ENCODE measurements around the gene L3MBTL4.

Gene L3MBTL4

DNA sequence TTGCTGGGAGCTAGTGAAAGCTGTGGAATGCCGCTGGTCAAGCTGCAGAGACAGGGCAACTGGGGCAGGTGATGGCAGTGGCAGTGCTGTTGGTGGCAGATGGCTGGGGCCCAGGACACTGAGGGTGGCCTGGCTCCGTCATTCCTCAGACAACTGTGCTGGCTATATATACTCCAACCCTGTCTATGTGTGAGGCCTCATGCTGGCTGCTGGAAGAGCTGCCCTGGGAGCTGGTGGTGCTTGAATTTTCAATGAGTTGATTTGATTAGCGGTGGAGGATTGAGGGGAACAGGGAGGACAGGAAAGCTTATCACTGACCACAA is 452.9 kb downstream of the L3MBTL4 start:
- DNase-seq (ENCODE audit: low read depth): no peak

DNA sequence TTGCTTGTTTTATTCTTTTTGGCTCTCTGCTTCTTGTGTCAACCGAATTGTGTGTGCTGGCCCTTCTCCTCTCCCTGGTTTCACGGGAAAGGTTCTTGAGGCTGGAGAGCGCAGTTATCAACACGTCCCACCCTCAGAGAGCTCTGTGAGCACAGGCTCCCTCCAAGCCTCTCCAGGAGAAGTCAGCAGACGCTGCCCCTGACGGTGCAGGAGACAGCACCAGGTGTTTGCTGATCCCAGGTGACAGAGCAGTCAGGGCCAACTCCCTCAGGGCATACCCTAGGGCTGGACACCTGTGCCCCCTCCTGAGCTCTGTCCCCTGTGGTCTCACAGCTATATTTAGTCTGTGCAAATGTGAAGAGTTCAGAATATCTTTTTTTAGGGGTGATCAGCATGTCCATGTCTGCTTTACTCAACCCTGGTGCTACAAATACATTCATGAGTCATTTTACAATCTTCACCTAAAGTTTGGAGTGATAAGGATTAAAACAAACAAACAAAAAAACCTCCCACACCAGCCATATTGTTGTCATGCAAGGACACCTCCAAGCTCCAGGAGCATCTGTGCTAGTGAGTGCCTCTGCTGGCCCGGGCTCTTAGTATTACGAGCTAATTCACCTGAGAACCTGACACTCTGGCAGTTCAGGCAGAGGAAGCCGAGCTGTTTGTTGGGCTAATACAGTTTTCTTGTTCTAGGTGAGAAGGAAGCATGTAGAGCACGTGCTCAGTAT is 453.4 kb downstream of the L3MBTL4 start:
- DNase-seq (ENCODE audit: low read depth): no peak

DNA sequence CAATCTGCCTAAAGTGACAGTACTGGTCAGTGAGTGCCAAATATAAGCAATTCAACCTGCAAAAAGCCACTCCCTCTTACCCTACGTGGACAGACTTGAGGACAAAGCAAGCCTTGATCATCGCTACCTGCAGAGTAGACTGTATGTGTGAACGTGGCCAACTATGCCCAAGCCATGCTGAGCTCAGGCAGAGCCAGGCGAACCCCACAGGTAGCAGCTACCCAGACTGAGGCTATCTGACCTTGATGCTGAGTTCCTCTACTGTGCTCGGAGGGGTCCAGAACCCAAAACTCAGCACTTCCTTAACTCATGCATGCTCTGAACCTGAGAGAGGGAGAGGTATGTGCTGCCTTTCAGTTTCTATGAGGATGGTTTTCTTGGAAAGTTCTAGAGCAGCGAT is 455.9 kb downstream of the L3MBTL4 start:
- DNase-seq (ENCODE audit: low read depth): no peak

GRCh38 chr18:5955861-5956260 is 458.9 kb downstream of the L3MBTL4 start:
- DNase-seq (ENCODE audit: low read depth): no peak

DNA sequence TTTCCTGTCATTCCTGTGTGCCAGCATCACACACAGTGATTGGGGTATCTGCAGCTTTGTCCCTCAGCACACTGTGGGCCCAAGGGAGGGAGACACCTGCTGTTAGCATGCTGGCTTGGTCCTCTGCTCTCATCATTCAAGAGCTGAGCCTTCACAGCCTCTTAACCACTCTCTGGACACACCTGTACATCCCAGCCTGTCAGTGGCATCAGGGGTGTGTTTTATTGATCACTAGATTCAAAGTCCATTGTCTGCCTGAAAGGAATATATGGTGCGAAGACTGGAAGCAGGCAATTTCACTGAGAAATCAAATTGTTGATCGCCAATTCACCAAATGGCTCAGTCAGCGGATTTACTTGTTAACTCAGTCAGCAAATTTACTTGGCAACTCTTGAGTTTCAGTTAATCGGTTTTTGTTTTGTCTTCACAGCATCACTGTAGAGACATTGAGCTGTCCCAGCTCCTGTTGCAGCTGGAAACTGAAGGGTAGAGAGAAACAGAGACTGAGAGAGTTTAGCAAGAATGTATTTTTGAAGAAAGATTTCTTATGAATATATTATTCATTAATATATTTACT is 463.1 kb downstream of the L3MBTL4 start:
- no peak for DNase-seq (ENCODE audit: low read depth)

GRCh38 chr18:5948781-5949180 is 465.9 kb downstream of the L3MBTL4 start:
- no peak for DNase-seq (ENCODE audit: low read depth)

DNA sequence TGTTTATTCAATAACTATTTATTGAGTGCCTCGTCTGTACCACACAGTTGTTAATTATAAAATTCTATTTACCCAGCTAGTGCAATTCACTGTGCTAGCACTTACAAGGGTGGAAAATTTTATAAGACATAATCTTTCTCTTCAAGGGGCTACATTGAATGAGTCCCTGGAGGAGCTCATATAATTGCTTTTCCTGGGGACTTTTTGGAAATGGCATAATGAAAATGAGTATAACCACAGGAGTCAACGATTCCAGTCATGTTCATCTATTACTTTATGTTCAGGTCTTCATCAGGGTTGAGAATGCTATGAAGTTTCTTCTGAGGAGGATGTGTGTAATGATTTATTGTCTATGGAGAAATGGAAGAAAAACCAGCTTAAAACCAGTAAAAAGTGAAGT is 466.5 kb downstream of the L3MBTL4 start:
- no peak for DNase-seq (ENCODE audit: low read depth)

DNA sequence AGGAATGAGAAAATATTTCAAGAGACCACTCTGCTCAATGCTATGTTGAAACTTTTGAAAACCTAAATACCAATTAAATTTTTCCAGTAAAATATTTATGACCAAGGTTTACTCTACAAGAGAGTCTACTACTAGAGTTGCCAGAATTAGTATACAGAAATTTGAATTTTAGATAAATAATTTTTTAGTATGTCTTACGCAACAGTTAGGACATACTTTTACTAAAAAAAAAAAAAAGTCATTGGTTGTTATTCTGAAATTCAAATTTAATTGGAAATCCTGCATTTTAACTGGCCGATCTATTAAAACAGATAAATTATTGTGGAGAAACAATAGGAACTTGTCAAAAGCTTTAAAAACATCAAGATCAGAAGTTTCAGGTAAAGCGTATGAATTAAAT is 470.3 kb downstream of the L3MBTL4 start:
- DNase-seq (ENCODE audit: low read depth): no peak

GRCh38 chr18:5943514-5943913 is 471.2 kb downstream of the L3MBTL4 start:
- DNase-seq (ENCODE audit: low read depth): no peak

- no peak for DNase-seq (ENCODE audit: low read depth)
These were observed 472.1 kb downstream of the L3MBTL4 start for GRCh38 chr18:5942591-5942990.

DNA sequence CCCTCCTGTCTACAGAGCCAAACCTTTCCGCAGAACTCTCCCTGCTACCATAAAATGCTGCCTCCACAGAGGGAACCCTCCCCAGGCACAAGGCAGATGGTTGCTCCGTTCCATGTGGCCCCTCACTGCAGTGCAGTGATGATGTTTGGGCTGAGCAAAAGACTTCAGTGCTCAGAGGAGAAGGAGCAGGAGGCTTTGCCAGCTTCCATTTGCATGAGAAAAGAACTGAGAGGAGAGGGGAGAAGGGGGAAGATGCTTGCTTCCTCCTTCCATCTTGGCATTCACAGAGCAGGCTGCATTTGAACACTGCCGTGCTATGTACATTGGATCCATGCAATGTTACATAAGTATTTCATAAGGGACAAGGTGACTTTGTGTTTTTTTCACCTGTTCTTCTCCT is 472.8 kb downstream of the L3MBTL4 start:
- DNase-seq (ENCODE audit: low read depth): no peak

- DNase-seq (ENCODE audit: low read depth): no peak
These were observed 474.7 kb downstream of the L3MBTL4 start for GRCh38 chr18:5939801-5940667.

GRCh38 chr18:5937795-5938194 is 476.9 kb downstream of the L3MBTL4 start:
- no peak for DNase-seq (ENCODE audit: low read depth)

DNA sequence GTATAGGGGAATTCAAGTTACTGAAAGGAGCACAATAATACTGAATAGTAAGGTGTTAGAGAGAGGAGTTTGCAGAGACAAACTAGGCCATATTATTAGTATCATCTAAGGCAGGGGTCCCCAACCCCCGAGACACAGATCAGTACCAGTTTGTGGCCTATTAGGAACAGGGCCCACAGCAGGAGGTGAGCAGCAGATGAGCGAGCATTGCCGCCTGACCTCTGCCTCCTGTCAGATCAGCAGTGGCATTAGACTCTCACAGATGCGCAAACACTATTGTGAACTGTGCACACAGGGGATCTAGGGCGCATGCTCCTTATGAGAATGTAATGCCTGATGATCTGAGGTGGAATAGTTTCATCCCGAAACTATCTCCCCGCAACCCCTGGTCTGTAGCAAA is 477.6 kb downstream of the L3MBTL4 start:
- DNase-seq (ENCODE audit: low read depth): no peak

DNA sequence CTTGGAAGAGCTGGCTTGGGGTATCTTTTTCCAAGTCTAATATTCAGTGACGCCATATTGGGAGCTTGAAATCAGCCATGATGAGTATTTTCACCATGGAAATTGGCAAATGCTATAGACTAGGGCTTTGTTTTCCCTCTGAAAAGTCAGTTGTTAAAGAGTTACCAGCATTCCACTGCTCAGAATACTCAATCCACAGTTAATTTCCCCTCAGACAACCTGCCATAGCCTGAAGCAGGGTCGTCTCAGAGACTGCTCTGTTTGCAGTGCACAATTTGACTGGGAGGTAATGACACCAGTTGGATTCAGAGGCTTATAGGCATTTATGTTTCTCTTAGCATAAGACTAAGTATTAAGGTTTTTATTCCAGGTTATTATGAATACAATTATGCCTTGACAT is 483.9 kb downstream of the L3MBTL4 start:
- DNase-seq (ENCODE audit: low read depth): no peak

- DNase-seq (ENCODE audit: low read depth): no peak
These were observed 496.4 kb downstream of the L3MBTL4 start for GRCh38 chr18:5918205-5918858.

GRCh38 chr18:5914951-5915350 is 499.8 kb downstream of the L3MBTL4 start:
- no peak for DNase-seq (ENCODE audit: low read depth)

DNA sequence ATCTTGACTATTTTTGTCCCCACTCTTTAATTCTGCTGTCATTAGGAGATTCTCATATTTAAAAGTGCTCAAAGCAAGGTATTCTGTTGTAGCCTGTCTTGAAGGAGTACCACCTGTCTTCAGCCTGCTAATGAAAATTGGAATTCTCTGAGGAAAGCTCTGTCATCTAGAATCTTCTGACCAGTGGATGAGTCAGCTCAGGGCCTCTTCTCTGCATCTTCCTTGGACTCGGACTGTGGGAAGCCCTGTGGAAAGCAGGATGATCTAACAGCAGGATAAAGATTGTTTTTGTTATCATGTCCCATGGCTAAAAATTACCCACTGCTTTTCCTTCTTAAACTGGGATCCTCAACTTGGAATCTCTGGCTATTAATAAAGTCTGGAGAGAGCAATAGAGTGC is 500.7 kb downstream of the L3MBTL4 start:
- DNase-seq (ENCODE audit: low read depth): no peak

DNA sequence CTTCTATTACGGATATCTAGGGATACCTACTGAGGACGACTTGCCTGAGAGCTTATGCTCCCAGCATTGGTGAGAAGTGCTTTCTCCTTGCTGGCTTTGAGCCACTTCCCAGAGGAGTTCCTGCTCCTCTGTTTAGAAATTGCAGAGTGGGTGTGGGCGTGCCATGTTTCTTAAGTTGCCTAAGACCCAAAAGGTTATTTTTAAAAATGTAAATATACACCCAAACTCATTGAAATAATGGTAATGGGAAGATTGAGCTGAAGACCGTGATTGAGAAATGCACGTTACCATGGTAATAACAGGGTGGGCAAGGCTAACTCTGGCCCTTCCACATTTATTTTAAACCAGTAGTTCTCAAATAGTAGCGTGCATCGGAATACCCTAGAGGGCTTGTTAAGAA is 502.1 kb downstream of the L3MBTL4 start:
- DNase-seq (ENCODE audit: low read depth): no peak

GRCh38 chr18:5909125-5909524 is 505.6 kb downstream of the L3MBTL4 start:
- no peak for DNase-seq (ENCODE audit: low read depth)
